Left lung (tissue), 10 donors: Measurements from ENCODE around the gene CYP3A7. TPM values are rescaled to one million over a fixed set of nuclear protein-coding genes. Genes with fewer than 3 reads are reported as not detected.

Source experiments
- ATAC-seq: fragments of 200-7000 bp; cut with Tn5 transposase; one replicate; pipeline ENCODE4 v1.9.1; 2020; ENCODE audit warnings: moderate library complexity
- DNase-seq, 4 donors: peaks; one replicate each; pipeline ENCODE4 v3.0.0-alpha.2; 2013 to 2020
- H3K27ac ChIP-seq, 2 donors: fragments of 200-600 bp; sonication (generic) in 1 of 2; one replicate each; pipeline versions ENCODE4 v1.5.0 to v1.8.0; 2020 to 2021
- H3K27me3 ChIP-seq, 2 donors: fragments of 200-600 bp; sonication (generic) in 1 of 2; one replicate each; pipeline versions ENCODE4 v1.5.0 to v1.8.0; 2020 to 2021
- H3K36me3 ChIP-seq, 2 donors: fragments of 200-600 bp; sonication (generic) in 1 of 2; one replicate each; pipeline versions ENCODE4 v1.5.0 to v1.8.0; 2020 to 2021
- H3K4me1 ChIP-seq, 2 donors: fragments of 200-600 bp; one replicate each; pipeline ENCODE4 v1.8.0; 2021
- H3K4me3 ChIP-seq, 2 donors: fragments of 200-600 bp; sonication (generic) in 1 of 2; one replicate each; pipeline versions ENCODE4 v1.5.0 to v1.8.0; 2020 to 2021; ENCODE audit warnings: mild to moderate bottlenecking in 1 of 2
- H3K9me3 ChIP-seq, 2 donors: fragments of 200-600 bp; sonication (generic) in 1 of 2; one replicate each; pipeline versions ENCODE4 v1.5.0 to v1.8.0; 2020 to 2021
- intact Hi-C, 2 donors: fragments of 100-400 bp; cut with DNase I; formaldehyde crosslinking; loops; one replicate each; pipeline versions ENCODE4 v1.11.2 to v1.14.2; 2022
- polyA plus RNA-seq, 6 donors: library from polyadenylated mRNA; unstranded; fragments of 120-200 nt; gene quantifications; one replicate each; pipeline ENCODE4 v1.2.1, GENCODE V29; 2013; ENCODE audit not compliant: insufficient read length in 6 of 6
- total RNA-seq, 2 donors: library from RNA; stranded (reverse); fragmentation: NEBNext Ultra II Directional; extraction: Animal tissue kit (Norgen Biotek cat#: 25700); gene quantifications; one replicate each; pipeline ENCODE4 v1.2.1, GENCODE V29; 2021
- TF ChIP-seq, protein P1 (sequence below), 2 donors: fragments of 200-600 bp; sonication (generic) in 1 of 2; IDR thresholded peaks; one replicate each; pipeline versions ENCODE4 v1.5.0 to v1.8.0; 2021; ENCODE audit warnings: antibody characterized with exemption in 2 of 2
- donor health status: DM: no; HTN: yes; CAD: no.
- donor health status: DM: no; HTN: no; CAD: no.

CYP3A7 gene
- total and polyA plus RNA-seq, 8 donors: 0.37 to 2.9 (median 0.87) TPM

- Histone ChIP-seq H3K4me3 (no peak overlapping the region), H3K4me1 (peaks cover 0 to 3% of the 10 kb centered on the region in 2 donors), H3K27me3 (no peaks in the 10 kb centered on the region), H3K9me3 (no peaks in the 10 kb centered on the region), H3K27ac (no peak overlapping the region), H3K36me3 (no peaks in the 10 kb centered on the region)
- ATAC-seq: no peak
- no peak for DNase-seq
- TF ChIP-seq, protein P1, sequence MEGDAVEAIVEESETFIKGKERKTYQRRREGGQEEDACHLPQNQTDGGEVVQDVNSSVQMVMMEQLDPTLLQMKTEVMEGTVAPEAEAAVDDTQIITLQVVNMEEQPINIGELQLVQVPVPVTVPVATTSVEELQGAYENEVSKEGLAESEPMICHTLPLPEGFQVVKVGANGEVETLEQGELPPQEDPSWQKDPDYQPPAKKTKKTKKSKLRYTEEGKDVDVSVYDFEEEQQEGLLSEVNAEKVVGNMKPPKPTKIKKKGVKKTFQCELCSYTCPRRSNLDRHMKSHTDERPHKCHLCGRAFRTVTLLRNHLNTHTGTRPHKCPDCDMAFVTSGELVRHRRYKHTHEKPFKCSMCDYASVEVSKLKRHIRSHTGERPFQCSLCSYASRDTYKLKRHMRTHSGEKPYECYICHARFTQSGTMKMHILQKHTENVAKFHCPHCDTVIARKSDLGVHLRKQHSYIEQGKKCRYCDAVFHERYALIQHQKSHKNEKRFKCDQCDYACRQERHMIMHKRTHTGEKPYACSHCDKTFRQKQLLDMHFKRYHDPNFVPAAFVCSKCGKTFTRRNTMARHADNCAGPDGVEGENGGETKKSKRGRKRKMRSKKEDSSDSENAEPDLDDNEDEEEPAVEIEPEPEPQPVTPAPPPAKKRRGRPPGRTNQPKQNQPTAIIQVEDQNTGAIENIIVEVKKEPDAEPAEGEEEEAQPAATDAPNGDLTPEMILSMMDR (IDR thresholded peaks at IDR 0.05): no peak
- intact Hi-C loops: no loop called here
Observed at GRCh38 chr7:99674995-99675742, 59.8 kb downstream of the CYP3A7 start.

GRCh38 chr7:99672573-99672972, 62.4 kb downstream of the CYP3A7 start:
- Histone ChIP-seq H3K4me3 (no peak overlapping the region), H3K9me3 (no peaks in the 10 kb centered on the region), H3K36me3 (peaks cover 0 to 4% of the 10 kb centered on the region in 2 donors), H3K27ac (no peak overlapping the region), H3K4me1 (no peaks in the 10 kb centered on the region), H3K27me3 (no peaks in the 10 kb centered on the region)
- ATAC-seq (no peak), DNase-seq (no peak)
- intact Hi-C loops: no loop called here
- TF ChIP-seq, protein P1 (IDR thresholded peaks at IDR 0.05): no peak

GRCh38 chr7:99669782-99670181, 65.2 kb downstream of the CYP3A7 start:
- intact Hi-C loops: no loop called here

GRCh38 chr7:99668541-99668940, 66.5 kb downstream of the CYP3A7 start:
- peaks cover 0 to 12% of the 10 kb centered on the region in 2 donors for H3K36me3 ChIP-seq
- no peaks in the 10 kb centered on the region for H3K4me1 ChIP-seq
- TF ChIP-seq, protein P1 (IDR thresholded peaks at IDR 0.05): no peak
- intact Hi-C loops: no loop called here
- no peak overlapping the region for H3K27ac ChIP-seq
- no peak overlapping the region for H3K4me3 ChIP-seq
- ATAC-seq (no peak), DNase-seq (no peak)
- H3K27me3 ChIP-seq: no peaks in the 10 kb centered on the region
- H3K9me3 ChIP-seq: no peaks in the 10 kb centered on the region

More at GRCh38 chr7:99669782-99670181, 65.2 kb downstream of the CYP3A7 start:
- Histone ChIP-seq H3K27ac (no peak overlapping the region), H3K4me3 (no peak overlapping the region), H3K27me3 (no peaks in the 10 kb centered on the region), H3K4me1 (no peaks in the 10 kb centered on the region), H3K36me3 (peaks cover 0 to 12% of the 10 kb centered on the region in 2 donors), H3K9me3 (no peaks in the 10 kb centered on the region)
- TF ChIP-seq, protein P1 (IDR thresholded peaks at IDR 0.05): no peak
- DNase-seq (no peak), ATAC-seq (no peak)

- Histone ChIP-seq H3K4me1 (no peaks in the 10 kb centered on the region), H3K27me3 (no peaks in the 10 kb centered on the region), H3K36me3 (peaks cover 0 to 12% of the 10 kb centered on the region in 2 donors), H3K4me3 (no peak overlapping the region), H3K27ac (no peak overlapping the region), H3K9me3 (no peaks in the 10 kb centered on the region)
- DNase-seq (no peak), ATAC-seq (no peak)
- intact Hi-C loops: no loop called here
- TF ChIP-seq, protein P1 (IDR thresholded peaks at IDR 0.05): no peak
Observed at GRCh38 chr7:99667179-99667578, 67.8 kb downstream of the CYP3A7 start.
